Measurements from ENCODE around the gene CHN2. TPM values are rescaled to one million over a fixed set of nuclear protein-coding genes. Genes with fewer than 3 reads are reported as not detected.

CHN2 gene
- total RNA-seq, 1 donor, result under 0.01 TPM

- no peak overlapping the region for H3K4me3 ChIP-seq (ENCODE audit: low read depth, low read length)
- no peak for DNase-seq (ENCODE audit: low read depth)
- TF ChIP-seq CTCF (IDR thresholded peaks at IDR 0.05; ENCODE audit: insufficient read depth, low read depth, low read length), result no peak
Measured at GRCh38 chr7:29332875-29333855, 138.6 kb downstream of the CHN2 start.

GRCh38 chr7:29335188-29336083 lies 140.9 kb downstream of the CHN2 start:
- H3K4me3 ChIP-seq (ENCODE audit: low read depth, low read length), result no peak overlapping the region
- DNase-seq (ENCODE audit: low read depth), result no peak
- no peak for TF ChIP-seq CTCF (IDR thresholded peaks at IDR 0.05; ENCODE audit: insufficient read depth, low read depth, low read length)

- DNase-seq (ENCODE audit: low read depth), result peak; percentile 2
- no peak overlapping the region for H3K4me3 ChIP-seq (ENCODE audit: low read depth, low read length)
- TF ChIP-seq CTCF (IDR thresholded peaks at IDR 0.05; ENCODE audit: insufficient read depth, low read depth, low read length), result no peak
Measured at GRCh38 chr7:29337546-29338116, 143.1 kb downstream of the CHN2 start.

GRCh38 chr7:29340696-29341095 lies 146.1 kb downstream of the CHN2 start:
- H3K4me3 ChIP-seq (ENCODE audit: low read depth, low read length), result no peak overlapping the region

GRCh38 chr7:29341156-29341555 lies 146.6 kb downstream of the CHN2 start:
- TF ChIP-seq CTCF (IDR thresholded peaks at IDR 0.05; ENCODE audit: insufficient read depth, low read depth, low read length), result no peak
- no peak overlapping the region for H3K4me3 ChIP-seq (ENCODE audit: low read depth, low read length)
- no peak for DNase-seq (ENCODE audit: low read depth)

More at GRCh38 chr7:29340696-29341095, 146.1 kb downstream of the CHN2 start:
- no peak for DNase-seq (ENCODE audit: low read depth)
- TF ChIP-seq CTCF (IDR thresholded peaks at IDR 0.05; ENCODE audit: insufficient read depth, low read depth, low read length), result no peak

- no peak for DNase-seq (ENCODE audit: low read depth)
- no peak for TF ChIP-seq CTCF (IDR thresholded peaks at IDR 0.05; ENCODE audit: insufficient read depth, low read depth, low read length)
- no peak overlapping the region for H3K4me3 ChIP-seq (ENCODE audit: low read depth, low read length)
Measured at GRCh38 chr7:29342761-29343160, 148.2 kb downstream of the CHN2 start.

Data from fibroblast of villous mesenchyme (primary cell).